ENCODE measurements around the gene CCNL2.

The CCNL2 gene

DNA sequence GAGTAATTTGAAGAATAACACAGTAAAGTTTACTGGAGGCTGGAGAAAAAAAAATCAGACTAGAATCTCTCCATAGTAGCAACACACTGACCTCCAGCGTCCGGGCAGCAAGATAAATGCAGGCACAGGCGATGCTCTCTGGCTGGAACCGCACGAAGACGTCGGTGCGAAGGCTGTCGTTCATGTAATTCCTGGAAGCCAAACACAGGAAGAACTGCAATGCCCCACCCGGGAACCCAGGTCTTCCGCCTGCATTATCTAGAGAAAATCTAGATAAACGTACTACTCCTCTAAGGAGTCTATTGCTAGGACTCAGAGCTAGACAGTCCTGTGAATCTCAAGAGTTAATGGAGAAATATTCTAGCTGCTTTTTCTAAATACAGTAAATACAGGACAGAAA, 8.5 kb downstream of the CCNL2 start:
- H3K4me1 ChIP-seq (ENCODE audit: insufficient read depth, low read length, poor library complexity, severe bottlenecking), result no peaks in the 10 kb centered on the region
- H4K20me1 ChIP-seq (ENCODE audit: insufficient read depth, low read length, poor library complexity, severe bottlenecking), result peaks cover 7% of the 10 kb centered on the region
- TF ChIP-seq, protein P1, sequence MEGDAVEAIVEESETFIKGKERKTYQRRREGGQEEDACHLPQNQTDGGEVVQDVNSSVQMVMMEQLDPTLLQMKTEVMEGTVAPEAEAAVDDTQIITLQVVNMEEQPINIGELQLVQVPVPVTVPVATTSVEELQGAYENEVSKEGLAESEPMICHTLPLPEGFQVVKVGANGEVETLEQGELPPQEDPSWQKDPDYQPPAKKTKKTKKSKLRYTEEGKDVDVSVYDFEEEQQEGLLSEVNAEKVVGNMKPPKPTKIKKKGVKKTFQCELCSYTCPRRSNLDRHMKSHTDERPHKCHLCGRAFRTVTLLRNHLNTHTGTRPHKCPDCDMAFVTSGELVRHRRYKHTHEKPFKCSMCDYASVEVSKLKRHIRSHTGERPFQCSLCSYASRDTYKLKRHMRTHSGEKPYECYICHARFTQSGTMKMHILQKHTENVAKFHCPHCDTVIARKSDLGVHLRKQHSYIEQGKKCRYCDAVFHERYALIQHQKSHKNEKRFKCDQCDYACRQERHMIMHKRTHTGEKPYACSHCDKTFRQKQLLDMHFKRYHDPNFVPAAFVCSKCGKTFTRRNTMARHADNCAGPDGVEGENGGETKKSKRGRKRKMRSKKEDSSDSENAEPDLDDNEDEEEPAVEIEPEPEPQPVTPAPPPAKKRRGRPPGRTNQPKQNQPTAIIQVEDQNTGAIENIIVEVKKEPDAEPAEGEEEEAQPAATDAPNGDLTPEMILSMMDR (conservative IDR thresholded peaks at IDR 0.05; ENCODE audit: low read length), result no peak
- TF ChIP-seq EZH2phosphoT487 (IDR thresholded peaks at IDR 0.05; ENCODE audit: borderline replicate concordance), result no peak
- no peak overlapping the region for H2AFZ ChIP-seq (ENCODE audit: low read length)
- H3K9ac ChIP-seq (ENCODE audit: low read depth, low read length, poor library complexity, severe bottlenecking), result no peak overlapping the region
- peaks cover 95% of the 10 kb centered on the region for H3K36me3 ChIP-seq (ENCODE audit: insufficient read depth, low read length)
- no peaks in the 10 kb centered on the region for H3K9me3 ChIP-seq (ENCODE audit: insufficient read depth, low read depth, low read length)
- no peaks in the 10 kb centered on the region for H3K27me3 ChIP-seq (ENCODE audit: insufficient read depth, low read length, poor library complexity, severe bottlenecking)
- H3K9me2 ChIP-seq (replicated peaks; ENCODE audit: low read depth, low read length), result no peaks in the 10 kb centered on the region
- peaks cover 4% of the 10 kb centered on the region; the same call in 1 of the 2 replicates for H3F3A ChIP-seq (ENCODE audit: low read depth)
- no peak overlapping the region for H3K4me3 ChIP-seq (ENCODE audit: low read length, poor library complexity, severe bottlenecking)
- no peak overlapping the region for H3K4me2 ChIP-seq (ENCODE audit: low read depth, low read length, poor library complexity, severe bottlenecking)
- H3K79me2 ChIP-seq (ENCODE audit: insufficient read depth, low read length), result peaks cover 30% of the 10 kb centered on the region

DNA sequence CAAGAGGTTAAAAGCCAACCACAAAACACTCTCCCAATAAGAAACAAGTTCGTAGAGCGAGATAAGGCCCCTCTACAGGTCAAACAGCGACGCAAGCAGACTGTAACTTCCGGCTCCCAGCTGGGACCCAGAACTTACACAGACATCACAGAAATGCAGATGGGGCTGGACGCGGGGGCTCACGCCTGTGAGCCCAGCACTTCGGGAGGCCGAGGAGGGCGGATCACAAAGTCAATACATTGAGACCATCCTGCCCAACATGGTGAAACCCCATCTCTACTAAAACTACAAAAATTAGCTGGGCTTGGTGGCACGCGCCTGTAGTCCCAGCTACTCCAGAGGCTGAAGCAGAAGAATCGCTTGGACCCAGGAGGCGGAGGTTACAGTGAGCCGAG, 11.1 kb downstream of the CCNL2 start:
- no peak overlapping the region for H3K9ac ChIP-seq (ENCODE audit: low read depth, low read length, poor library complexity, severe bottlenecking)
- no peak overlapping the region for H3K4me3 ChIP-seq (ENCODE audit: low read length, poor library complexity, severe bottlenecking)
- peaks cover 4% of the 10 kb centered on the region; the same call in 1 of the 2 replicates for H3F3A ChIP-seq (ENCODE audit: low read depth)
- peaks cover 75% of the 10 kb centered on the region for H3K36me3 ChIP-seq (ENCODE audit: insufficient read depth, low read length)
- H3K9me3 ChIP-seq (ENCODE audit: insufficient read depth, low read depth, low read length), result no peaks in the 10 kb centered on the region
- H3K4me2 ChIP-seq (ENCODE audit: low read depth, low read length, poor library complexity, severe bottlenecking), result no peak overlapping the region
- peaks cover 2% of the 10 kb centered on the region for H4K20me1 ChIP-seq (ENCODE audit: insufficient read depth, low read length, poor library complexity, severe bottlenecking)
- H3K79me2 ChIP-seq (ENCODE audit: insufficient read depth, low read length), result peaks cover 10% of the 10 kb centered on the region; the same call in 1 of the 2 replicates
- H3K9me2 ChIP-seq (replicated peaks; ENCODE audit: low read depth, low read length), result no peaks in the 10 kb centered on the region
- no peaks in the 10 kb centered on the region for H3K4me1 ChIP-seq (ENCODE audit: insufficient read depth, low read length, poor library complexity, severe bottlenecking)
- H2AFZ ChIP-seq (ENCODE audit: low read length), result no peak overlapping the region
- no peaks in the 10 kb centered on the region for H3K27me3 ChIP-seq (ENCODE audit: insufficient read depth, low read length, poor library complexity, severe bottlenecking)
- TF ChIP-seq, protein P1 (conservative IDR thresholded peaks at IDR 0.05; ENCODE audit: low read length), result no peak
- TF ChIP-seq EZH2phosphoT487 (IDR thresholded peaks at IDR 0.05; ENCODE audit: borderline replicate concordance), result no peak

DNA sequence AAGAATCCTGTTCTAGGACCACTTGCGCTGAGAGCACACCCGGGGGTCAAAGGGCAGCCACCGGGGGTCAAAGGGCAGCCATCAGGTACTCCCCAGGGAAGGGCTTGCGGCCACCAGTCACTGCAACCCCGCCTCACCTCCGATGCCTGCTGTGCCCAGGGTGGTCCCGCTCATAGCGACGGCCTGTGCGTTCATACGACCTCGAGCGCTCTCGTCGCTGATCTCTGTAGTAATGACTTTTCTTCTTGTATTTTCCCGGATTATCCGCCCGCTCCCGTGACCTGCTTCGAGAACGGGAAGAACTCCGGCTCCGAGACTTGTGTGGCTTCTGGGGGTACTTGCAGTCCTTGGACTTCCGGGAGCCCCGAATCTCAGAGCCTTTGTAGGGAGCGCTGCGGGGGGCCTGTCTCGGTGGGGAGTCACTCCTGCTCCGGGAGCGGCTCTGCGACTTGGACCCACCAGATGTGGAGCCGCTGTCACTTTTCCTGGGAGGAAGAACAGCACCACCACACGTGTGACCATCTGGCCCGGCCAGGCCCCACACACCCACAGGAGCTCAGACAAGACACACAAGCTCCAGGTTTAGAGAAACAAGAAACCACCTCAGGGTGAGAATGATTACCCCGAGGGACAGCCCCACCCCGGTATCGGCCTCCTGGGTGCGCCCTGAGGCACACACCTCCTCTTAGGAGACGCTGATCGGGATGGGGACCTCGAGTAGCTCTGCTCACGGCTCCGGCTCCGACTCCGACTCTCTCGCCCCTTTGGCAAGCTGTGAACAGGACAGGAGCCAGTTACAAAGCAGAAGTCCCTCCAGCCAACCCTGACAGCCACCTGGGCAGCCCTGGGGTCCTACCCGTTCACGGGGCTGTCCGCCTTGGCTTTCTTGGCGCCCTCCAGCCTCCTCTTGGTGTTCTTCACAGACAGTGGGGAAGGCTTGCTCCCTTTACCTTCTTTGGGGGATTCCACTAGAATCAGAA, 11.7 kb downstream of the CCNL2 start:
- H3K36me3 ChIP-seq (ENCODE audit: insufficient read depth, low read length), result peaks cover 68% of the 10 kb centered on the region
- H3K9me2 ChIP-seq (replicated peaks; ENCODE audit: low read depth, low read length), result no peaks in the 10 kb centered on the region
- peaks cover 6% of the 10 kb centered on the region; the same call in 1 of the 2 replicates for H3K79me2 ChIP-seq (ENCODE audit: insufficient read depth, low read length)
- H3K27me3 ChIP-seq (ENCODE audit: insufficient read depth, low read length, poor library complexity, severe bottlenecking), result no peaks in the 10 kb centered on the region
- TF ChIP-seq, protein P1 (conservative IDR thresholded peaks at IDR 0.05; ENCODE audit: low read length), result no peak
- no peak for TF ChIP-seq EZH2phosphoT487 (IDR thresholded peaks at IDR 0.05; ENCODE audit: borderline replicate concordance)
- no peak overlapping the region for H2AFZ ChIP-seq (ENCODE audit: low read length)
- H3K4me2 ChIP-seq (ENCODE audit: low read depth, low read length, poor library complexity, severe bottlenecking), result no peak overlapping the region
- no peak overlapping the region for H3K4me3 ChIP-seq (ENCODE audit: low read length, poor library complexity, severe bottlenecking)
- H3K4me1 ChIP-seq (ENCODE audit: insufficient read depth, low read length, poor library complexity, severe bottlenecking), result no peaks in the 10 kb centered on the region
- H3K9me3 ChIP-seq (ENCODE audit: insufficient read depth, low read depth, low read length), result no peaks in the 10 kb centered on the region
- peaks cover 4% of the 10 kb centered on the region; the same call in 1 of the 2 replicates for H3F3A ChIP-seq (ENCODE audit: low read depth)
- peaks cover 2% of the 10 kb centered on the region for H4K20me1 ChIP-seq (ENCODE audit: insufficient read depth, low read length, poor library complexity, severe bottlenecking)
- H3K9ac ChIP-seq (ENCODE audit: low read depth, low read length, poor library complexity, severe bottlenecking), result no peak overlapping the region
